Activated CD8-positive, alpha-beta memory T cell treated with anti-CD3 and anti-CD28 coated beads, Interleukin-2, amount 50 U/mL, for 1 hour (primary cell): ENCODE data around the gene ZGRF1.
"Not testable (repeated sequence)": the region's sequence is repeated elsewhere in the genome, so short reads cannot be mapped to it uniquely, and the experiment has no call there.

Experiments used
- DNase-seq: peaks from one replicate; pipeline ENCODE4 v3.0.0-alpha.2; 2020; ENCODE audit errors: extremely low read depth

The ZGRF1 gene

DNA sequence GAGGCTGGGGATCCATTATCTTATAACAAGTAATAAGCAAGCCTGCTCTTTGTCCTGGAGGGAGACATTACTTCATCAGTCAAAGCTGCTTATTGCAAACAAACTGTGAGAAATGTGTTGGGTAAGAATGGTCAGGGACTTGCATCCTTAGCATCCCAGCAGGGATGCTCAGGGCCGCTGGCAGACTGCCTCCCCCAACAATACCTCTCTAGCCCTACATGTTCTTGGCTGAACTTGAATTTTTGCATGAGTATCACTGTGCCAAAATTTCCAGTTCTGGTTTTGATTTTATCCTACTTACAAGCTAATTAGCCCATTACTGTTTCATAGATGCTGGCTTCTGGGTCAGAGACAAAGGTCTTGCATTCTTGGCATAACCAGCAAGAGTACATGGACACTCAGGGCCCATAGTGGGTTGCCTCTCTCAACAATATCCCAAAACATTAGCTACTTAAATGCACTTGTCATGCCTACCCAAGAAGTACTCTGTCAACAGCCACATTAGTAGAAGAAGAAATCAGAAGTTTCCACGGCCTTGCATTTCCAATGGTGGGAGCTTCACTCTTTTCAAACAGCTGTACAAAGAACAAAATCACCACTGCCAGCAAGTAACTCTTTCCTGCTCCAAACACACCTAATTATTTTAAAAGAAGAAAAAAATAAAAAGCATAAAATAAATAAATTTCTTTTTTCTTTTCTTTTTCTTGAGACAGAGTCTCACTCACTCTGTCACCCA lies 78.9 kb downstream of the ZGRF1 start:
- DNase-seq: no peak

GRCh38 chr4:112554271-112554670 lies 82.4 kb downstream of the ZGRF1 start:
- not testable (repeated sequence) for DNase-seq

DNA sequence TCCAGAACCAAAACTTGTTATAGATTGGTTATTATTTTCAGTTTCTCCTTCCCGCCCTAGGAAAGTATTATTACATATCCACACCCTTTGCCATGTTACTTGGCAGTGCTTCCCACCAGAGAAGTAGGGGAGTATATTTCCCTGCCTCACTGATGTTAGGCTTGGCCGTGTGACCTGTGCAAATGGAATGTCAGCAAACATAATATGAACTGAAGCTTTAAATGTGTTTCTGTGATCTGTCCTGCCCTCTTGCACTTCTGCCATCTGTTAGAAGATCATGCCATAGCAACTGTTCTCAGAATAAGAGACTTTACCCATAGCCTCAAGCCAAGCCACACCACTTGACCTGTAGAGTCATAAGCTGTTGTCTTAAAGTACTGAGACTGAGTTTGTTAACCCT lies 84.0 kb downstream of the ZGRF1 start:
- no peak for DNase-seq

DNA sequence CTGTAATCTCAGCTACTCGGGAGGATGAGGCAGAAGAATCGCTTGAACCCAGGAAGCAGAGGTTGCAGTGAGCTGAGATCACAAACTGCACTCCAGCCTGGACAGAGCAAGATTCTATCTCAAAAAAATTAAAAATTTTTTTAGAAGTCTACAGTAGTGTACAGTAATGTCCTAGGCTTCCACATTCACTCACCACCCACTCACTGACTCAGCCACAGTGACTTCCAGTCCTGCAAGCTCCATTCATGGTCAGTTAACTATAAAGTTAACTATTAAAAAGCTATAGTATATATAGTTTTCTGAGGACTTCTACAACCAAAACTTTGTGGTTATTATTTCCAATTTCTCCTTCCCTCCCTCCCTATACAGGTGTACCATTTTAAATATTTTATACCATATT lies 86.0 kb downstream of the ZGRF1 start:
- no peak for DNase-seq

DNA sequence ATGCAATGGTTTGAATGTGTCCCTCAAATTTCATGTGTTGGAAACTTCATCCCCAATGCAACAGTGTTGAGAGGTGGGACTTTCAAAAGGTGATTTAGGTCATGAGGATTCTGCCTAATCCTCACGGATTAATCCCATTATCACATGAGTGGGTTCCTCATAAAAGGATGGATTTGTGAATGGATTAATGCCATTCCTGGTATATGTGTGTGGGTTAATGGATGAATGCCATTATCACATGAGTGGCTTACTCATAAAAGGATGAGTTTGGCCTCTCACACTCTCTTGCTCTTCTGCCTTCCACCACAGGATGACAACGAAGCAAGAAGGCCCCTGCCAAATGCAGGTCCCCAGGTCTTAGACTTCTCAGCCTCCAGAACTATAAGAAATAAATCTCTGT lies 90.2 kb downstream of the ZGRF1 start:
- DNase-seq: no peak

GRCh38 chr4:112545346-112545745 lies 91.4 kb downstream of the ZGRF1 start:
- DNase-seq: no peak

- DNase-seq: no peak
These were observed 96.0 kb downstream of the ZGRF1 start for GRCh38 chr4:112540695-112541094.

- no peak for DNase-seq
These were observed 100.6 kb downstream of the ZGRF1 start for GRCh38 chr4:112536123-112536522.

DNA sequence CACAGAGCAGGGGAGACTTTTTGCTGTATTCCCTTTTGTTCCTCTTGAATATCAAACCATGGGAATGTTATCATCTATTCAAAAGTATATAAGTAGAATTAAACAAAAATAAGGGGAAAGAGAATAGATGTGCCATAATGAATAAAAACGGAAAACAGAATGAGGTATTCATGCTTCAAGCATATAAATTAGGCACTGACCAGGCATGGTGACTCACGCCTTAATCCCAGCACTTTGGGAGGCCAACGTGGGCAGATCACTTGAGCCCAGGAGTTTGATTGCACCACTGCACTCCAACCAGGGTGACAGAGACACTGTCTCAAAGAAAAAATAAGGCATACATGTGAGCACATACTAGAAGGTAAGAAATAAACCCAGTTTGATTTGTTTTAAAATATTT lies 104.4 kb downstream of the ZGRF1 start:
- DNase-seq: no peak

- no peak for DNase-seq
These were observed 105.6 kb downstream of the ZGRF1 start for GRCh38 chr4:112531146-112531545.

GRCh38 chr4:112526061-112526460 lies 110.6 kb downstream of the ZGRF1 start:
- DNase-seq: no peak

GRCh38 chr4:112523764-112524505 lies 112.8 kb downstream of the ZGRF1 start:
- peak; percentile 43 for DNase-seq

DNA sequence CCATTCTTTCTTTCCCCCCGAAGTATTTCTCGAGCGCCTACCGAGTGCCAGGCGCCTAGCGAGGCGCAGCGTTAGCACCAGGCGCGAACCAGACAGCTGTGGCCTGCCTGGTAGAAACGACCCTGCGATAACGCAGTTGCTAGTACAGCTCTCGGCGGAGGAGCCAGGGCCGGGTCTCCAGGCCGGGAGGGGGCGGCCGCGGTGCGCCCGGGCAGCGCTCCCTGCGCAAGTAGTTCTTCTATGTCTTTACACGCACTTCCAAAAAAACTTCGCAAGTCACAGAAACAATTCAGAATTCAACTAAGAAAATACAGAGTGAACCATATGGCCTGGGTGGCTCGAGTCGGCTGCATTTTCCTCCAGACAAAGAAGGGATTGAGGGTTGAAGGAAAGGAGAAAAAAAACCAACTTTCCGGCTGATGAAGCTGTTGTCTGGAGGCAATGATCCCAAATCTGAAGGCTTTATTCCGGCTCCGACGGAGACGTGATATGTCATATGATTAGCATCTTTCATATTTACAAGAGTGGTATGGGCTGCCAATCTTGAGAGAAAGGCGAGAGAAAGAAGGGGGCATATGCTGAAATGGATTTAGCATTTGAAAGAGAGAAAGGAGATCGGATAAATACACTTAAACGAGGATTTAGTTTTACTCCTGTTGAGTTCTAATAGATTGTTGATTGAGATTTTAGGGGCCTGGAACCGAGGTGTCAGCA lies 113.5 kb downstream of the ZGRF1 start:
- no peak for DNase-seq

- not testable (repeated sequence) for DNase-seq
These were observed 114.3 kb downstream of the ZGRF1 start for GRCh38 chr4:112522431-112522830.

DNA sequence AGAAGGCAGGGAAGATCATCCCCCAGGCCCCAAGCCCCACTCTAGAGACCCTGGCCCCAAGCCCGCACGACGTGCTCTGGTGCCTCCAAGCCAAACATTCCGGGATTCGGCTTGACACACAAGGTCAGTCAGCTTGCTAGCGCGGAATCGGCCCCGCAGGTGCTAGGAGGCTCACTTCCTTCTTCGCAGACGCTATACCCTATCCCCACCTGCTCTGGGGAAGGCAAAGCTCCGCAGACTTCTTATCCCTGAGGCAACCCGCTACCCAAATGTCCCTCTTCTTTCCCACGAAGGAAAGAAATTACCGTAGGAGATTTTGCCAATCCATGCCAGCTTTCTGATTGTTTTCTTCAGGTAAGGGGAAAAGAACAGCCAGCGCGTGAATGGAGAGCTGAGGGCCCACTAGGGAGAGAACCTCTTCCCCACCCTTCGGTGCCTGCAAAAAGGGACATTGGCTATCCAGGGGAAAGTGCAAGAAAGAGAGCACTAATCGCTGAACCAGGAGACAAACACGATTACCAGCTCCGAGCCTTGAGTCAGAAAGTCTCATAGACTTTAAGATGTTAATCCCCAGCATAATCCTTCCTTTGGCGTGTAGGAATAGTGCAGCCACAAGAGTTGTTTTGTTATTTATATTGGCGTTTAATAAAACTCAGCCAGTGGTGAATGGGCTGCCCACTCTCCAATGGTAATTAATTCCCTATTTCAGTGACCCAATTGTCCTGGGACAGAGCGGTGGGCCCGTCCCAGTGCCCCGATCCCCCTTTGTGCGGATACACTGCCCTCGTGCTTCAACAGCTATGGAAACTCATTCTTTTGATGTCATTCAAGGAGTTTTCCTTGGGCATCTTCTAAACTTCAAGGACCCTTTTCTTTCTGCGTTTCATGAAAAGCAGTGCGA lies 115.3 kb downstream of the ZGRF1 start:
- DNase-seq: no peak

- no peak for DNase-seq
These were observed 116.0 kb downstream of the ZGRF1 start for GRCh38 chr4:112520598-112521122.

DNA sequence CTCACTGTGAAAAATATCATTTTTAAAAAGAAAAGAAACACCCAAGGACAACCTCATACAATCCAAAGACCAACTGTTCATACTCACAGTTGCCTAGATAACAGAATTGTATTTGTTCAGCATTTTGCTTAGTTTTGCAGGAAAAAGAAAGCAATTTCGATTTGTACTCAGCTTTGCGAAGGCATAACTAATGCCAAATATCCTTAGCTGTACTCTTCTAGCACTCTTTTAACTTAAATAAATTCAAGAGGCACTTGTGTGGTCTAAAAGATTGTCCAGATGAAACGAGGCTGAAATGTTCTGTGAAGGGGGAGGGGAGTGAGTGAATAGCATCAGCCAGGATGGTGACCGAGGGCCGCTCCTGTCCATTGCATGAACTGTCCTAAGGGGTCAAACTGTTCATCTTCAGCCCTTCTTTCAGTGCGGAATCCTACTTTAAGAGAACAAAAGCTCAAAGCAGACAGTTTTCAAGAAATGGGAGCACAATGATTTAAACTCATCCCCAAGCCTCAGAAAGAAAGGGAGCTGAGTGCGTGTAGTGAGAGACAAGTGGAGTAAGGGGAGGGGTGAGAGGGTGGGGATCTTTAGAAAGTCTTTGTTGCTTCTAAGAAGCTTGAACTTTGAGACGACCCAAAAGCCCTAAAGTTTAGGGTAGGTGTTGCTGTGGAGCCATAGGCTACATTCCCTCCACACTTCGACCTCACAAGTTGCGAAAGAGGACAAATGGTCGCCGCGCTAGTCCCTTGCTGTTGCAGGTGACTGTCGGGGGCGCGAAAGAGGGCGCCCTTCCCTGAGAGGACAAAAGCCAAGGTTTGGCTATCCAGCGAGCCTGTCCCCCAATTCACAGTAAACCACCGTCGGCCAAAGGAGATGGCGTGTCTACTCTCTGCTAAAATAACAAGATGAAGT lies 116.8 kb downstream of the ZGRF1 start:
- DNase-seq: no peak

DNA sequence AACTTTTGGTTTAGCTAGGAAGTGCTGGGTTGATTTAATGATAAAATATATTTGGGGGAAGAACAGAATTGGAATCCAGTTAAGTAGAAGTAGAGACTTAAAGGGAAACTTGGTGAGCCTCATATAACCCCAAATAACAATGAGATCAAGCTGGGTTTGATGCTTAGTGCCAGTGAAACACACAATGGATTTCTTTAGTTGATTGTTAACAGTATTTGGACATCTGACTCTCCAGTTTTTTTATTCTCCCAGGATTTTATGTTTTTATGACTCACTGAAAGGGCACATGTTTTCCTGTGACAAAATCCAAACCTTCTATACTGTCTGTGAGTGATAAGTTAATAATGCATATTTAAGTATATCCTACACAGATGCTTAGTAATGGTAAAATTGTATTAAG lies 118.0 kb downstream of the ZGRF1 start:
- no peak for DNase-seq

- no peak for DNase-seq
These were observed 118.8 kb downstream of the ZGRF1 start for GRCh38 chr4:112517911-112518310.

DNA sequence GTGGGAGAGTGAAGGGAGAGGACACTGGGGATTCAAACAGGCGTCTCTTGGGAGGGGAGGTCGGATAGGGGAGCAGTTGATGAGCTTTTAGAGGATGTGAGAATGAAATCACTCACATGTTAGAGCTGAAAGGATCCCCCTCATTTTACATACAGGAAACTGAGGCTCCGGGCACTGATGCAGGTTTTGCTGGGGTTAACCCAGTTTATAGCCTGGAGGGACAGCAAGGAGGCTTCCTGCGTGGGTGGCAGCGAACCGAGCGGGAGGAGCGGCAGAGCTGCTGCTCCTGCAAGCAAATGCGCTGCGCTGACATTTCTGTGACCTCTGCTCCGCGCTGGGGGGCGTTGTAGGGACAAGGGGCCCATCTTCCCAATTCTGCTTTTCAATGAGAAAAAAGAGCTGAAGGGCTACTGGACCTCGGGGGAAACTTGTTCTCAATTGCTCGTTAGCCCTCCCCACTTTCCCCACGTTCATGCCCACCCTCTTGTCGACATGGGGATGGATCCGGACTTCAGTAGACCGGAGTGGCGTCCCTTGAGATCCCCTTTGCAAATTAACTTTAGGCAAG lies 119.6 kb downstream of the ZGRF1 start:
- no peak for DNase-seq
